Measurements from ENCODE around the gene KCNE3. TPM values are rescaled to one million over a fixed set of nuclear protein-coding genes. Genes with fewer than 3 reads are reported as not detected.

Gene KCNE3
- total and polyA plus RNA-seq, 11 donors, result 1.3 to 9.5 (median 2.3) TPM

GRCh38 chr11:74412733-74413359, 54.5 kb downstream of the KCNE3 start:
- DNase-seq, result no peak
- intact Hi-C loops (cut with DNase I), result no loop called here
- 60 to 73% (median 68%) methylated on average over 11 of the region's 11 CpGs for WGBS, 4 donors
- no peaks in the 10 kb centered on the region for H3K9me3 ChIP-seq
- H3K36me3 ChIP-seq, result no peaks in the 10 kb centered on the region
- TF ChIP-seq, protein P1, sequence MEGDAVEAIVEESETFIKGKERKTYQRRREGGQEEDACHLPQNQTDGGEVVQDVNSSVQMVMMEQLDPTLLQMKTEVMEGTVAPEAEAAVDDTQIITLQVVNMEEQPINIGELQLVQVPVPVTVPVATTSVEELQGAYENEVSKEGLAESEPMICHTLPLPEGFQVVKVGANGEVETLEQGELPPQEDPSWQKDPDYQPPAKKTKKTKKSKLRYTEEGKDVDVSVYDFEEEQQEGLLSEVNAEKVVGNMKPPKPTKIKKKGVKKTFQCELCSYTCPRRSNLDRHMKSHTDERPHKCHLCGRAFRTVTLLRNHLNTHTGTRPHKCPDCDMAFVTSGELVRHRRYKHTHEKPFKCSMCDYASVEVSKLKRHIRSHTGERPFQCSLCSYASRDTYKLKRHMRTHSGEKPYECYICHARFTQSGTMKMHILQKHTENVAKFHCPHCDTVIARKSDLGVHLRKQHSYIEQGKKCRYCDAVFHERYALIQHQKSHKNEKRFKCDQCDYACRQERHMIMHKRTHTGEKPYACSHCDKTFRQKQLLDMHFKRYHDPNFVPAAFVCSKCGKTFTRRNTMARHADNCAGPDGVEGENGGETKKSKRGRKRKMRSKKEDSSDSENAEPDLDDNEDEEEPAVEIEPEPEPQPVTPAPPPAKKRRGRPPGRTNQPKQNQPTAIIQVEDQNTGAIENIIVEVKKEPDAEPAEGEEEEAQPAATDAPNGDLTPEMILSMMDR (IDR thresholded peaks at IDR 0.05), result no peak
- TF ChIP-seq POLR2A (IDR thresholded peaks at IDR 0.05), result no peak
- no peak for ATAC-seq
- H3K4me3 ChIP-seq, result no peak overlapping the region
- peaks cover 0 to 8% (median 0%) of the 10 kb centered on the region in 9 donors for H3K27me3 ChIP-seq
- peaks cover 0 to under 1% (median 0%) of the 10 kb centered on the region in 12 donors for H3K4me1 ChIP-seq
- no peak overlapping the region for H3K27ac ChIP-seq

DNA sequence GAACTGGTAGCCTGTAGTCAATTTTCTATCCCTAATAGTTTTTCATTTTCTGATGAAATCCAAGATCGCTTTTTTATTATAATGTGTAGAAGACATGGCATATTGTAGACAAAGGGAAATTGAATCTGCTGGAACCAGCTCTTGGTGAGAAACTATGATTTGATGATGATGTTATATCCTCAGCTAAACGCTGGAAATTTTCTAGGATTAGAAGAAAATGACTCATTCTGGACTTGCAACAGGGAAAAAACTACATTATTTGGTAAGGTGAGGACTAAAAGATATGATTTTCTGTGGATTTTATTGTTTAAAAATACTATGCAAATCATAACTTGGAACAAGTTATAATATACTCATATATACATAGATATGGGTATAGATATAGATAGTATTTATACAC, 55.0 kb downstream of the KCNE3 start:
- no peak for TF ChIP-seq POLR2A (IDR thresholded peaks at IDR 0.05)
- no peak for ATAC-seq

DNA sequence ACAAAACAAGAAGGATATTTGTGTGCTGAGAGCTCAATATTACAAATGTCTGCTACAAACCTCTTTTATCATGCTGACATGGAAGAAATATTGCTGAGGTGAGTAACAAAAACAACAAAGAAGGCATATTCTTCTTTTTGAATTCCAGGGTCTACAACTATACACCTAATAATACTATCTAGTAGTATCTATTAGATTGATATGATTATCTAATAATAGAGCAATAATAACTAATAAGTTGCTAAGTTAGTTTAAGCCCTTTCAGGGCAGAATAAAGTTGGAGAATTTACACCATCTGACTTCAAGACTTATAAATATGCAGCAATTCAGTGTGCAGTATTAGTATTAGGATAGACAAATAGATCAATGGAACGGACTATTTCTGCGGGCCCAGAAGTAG, 57.7 kb downstream of the KCNE3 start:
- no peak overlapping the region for H3K27ac ChIP-seq
- WGBS, 4 donors, result 92 to 98% (median 95%) methylated on average over 2 of the region's 2 CpGs
- peaks cover 0 to 8% (median 0%) of the 10 kb centered on the region in 9 donors for H3K27me3 ChIP-seq
- no peak overlapping the region for H3K4me3 ChIP-seq
- intact Hi-C loops (cut with DNase I), result no loop called here
- DNase-seq, result no peak
- no peak for TF ChIP-seq POLR2A (IDR thresholded peaks at IDR 0.05)
- TF ChIP-seq, protein P1 (IDR thresholded peaks at IDR 0.05), result no peak
- no peaks in the 10 kb centered on the region for H3K36me3 ChIP-seq
- no peaks in the 10 kb centered on the region for H3K4me1 ChIP-seq
- no peak for ATAC-seq
- H3K9me3 ChIP-seq, result no peaks in the 10 kb centered on the region

More for the DNA sequence above, 55.0 kb downstream of the KCNE3 start:
- WGBS, 4 donors, result 76 to 90% (median 80%) methylated on average over 2 of the region's 2 CpGs
- Histone ChIP-seq H3K36me3 (no peaks in the 10 kb centered on the region), H3K27me3 (peaks cover 0 to 8% (median 0%) of the 10 kb centered on the region in 9 donors), H3K4me3 (no peak overlapping the region), H3K27ac (no peak overlapping the region), H3K9me3 (no peaks in the 10 kb centered on the region), H3K4me1 (no peaks in the 10 kb centered on the region)
- no peak for DNase-seq
- intact Hi-C loops (cut with DNase I), result no loop called here

Other genes with a start within 250 kb of the KCNE3 start
- gene P4HA3, start 155.9 kb downstream of the KCNE3 start, total RNA-seq, result 1 to 10 TPM in 2 of 9 donors, under 1 TPM in 4, not detected in 3; 0.15 to 1.2 (median 0.38) TPM
- under 1 TPM in 1 of 2 donors, not detected in 1; 0.98 TPM for gene P4HA3, start 155.9 kb downstream of the KCNE3 start, polyA plus RNA-seq
- 1 to 10 TPM; 1.4 to 3.1 (median 1.8) TPM for gene PGM2L1, start 69.1 kb downstream of the KCNE3 start, total RNA-seq
- gene PGM2L1, start 69.1 kb downstream of the KCNE3 start, polyA plus RNA-seq, result 1 to 10 TPM in 1 of 2 donors, under 1 TPM in 1; 0.57 to 2.3 TPM
- 1 to 10 TPM in 8 of 9 donors, under 1 TPM in 1; 0.93 to 3.9 (median 1.6) TPM for gene LIPT2, start 26.2 kb upstream of the KCNE3 start, total RNA-seq
- gene LIPT2, start 26.2 kb upstream of the KCNE3 start, polyA plus RNA-seq, result 1 to 10 TPM in 1 of 2 donors, under 1 TPM in 1; 0.64 to 1.3 TPM
- gene POLD3, start 125.0 kb upstream of the KCNE3 start, total RNA-seq, result 10 to 100 TPM in 2 of 9 donors, 1 to 10 TPM in 7; 4.4 to 14.7 (median 6.5) TPM
- gene POLD3, start 125.0 kb upstream of the KCNE3 start, polyA plus RNA-seq, result 10 to 100 TPM in 1 of 2 donors, 1 to 10 TPM in 1; 2.8 to 10.4 TPM